ENCODE results near the gene SLC6A13. TPM values are rescaled to one million over a fixed set of nuclear protein-coding genes. Genes with fewer than 3 reads are reported as not detected.

The SLC6A13 gene
- polyA plus RNA-seq, 1 donor from 2014 or later = 1.4 TPM

- no peaks in the 10 kb centered on the region for H3K9me2 ChIP-seq (ENCODE audit: insufficient read depth, low read length)
- no peaks in the 10 kb centered on the region for H3K36me3 ChIP-seq (ENCODE audit: insufficient read depth, low read length)
- H3K27ac ChIP-seq (ENCODE audit: low read length) = no peak overlapping the region
- no peak overlapping the region for H3K4me2 ChIP-seq (ENCODE audit: low read length)
- no peak for TF ChIP-seq SMC3 (conservative IDR thresholded peaks at IDR 0.05; ENCODE audit: poor library complexity)
- no peak for TF ChIP-seq REST (IDR thresholded peaks at IDR 0.05; ENCODE audit: borderline replicate concordance)
- TF ChIP-seq EZH2 (IDR thresholded peaks at IDR 0.05; ENCODE audit: borderline replicate concordance, insufficient read depth, low read length, poor library complexity, severe bottlenecking) = no peak
- TF ChIP-seq TAF1 (IDR thresholded peaks at IDR 0.05; ENCODE audit: low read depth) = no peak
- no peak for TF ChIP-seq RAD21 (conservative IDR thresholded peaks at IDR 0.05)
- TF ChIP-seq MXI1 (conservative IDR thresholded peaks at IDR 0.05; ENCODE audit: poor library complexity, severe bottlenecking) = no peak
- no peak for TF ChIP-seq POLR2AphosphoS5 (IDR thresholded peaks at IDR 0.05)
- TF ChIP-seq EP300 (conservative IDR thresholded peaks at IDR 0.05; ENCODE audit: poor library complexity, severe bottlenecking) = no peak
- TF ChIP-seq, protein P1, sequence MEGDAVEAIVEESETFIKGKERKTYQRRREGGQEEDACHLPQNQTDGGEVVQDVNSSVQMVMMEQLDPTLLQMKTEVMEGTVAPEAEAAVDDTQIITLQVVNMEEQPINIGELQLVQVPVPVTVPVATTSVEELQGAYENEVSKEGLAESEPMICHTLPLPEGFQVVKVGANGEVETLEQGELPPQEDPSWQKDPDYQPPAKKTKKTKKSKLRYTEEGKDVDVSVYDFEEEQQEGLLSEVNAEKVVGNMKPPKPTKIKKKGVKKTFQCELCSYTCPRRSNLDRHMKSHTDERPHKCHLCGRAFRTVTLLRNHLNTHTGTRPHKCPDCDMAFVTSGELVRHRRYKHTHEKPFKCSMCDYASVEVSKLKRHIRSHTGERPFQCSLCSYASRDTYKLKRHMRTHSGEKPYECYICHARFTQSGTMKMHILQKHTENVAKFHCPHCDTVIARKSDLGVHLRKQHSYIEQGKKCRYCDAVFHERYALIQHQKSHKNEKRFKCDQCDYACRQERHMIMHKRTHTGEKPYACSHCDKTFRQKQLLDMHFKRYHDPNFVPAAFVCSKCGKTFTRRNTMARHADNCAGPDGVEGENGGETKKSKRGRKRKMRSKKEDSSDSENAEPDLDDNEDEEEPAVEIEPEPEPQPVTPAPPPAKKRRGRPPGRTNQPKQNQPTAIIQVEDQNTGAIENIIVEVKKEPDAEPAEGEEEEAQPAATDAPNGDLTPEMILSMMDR (IDR thresholded peaks at IDR 0.05; ENCODE audit: poor library complexity, severe bottlenecking) = no peak
- no peak overlapping the region for H2AFZ ChIP-seq (ENCODE audit: low read depth, low read length)
- no peaks in the 10 kb centered on the region for H3F3A ChIP-seq (ENCODE audit: insufficient read depth, low read length, poor library complexity, severe bottlenecking)
- H3K9ac ChIP-seq (ENCODE audit: low read length) = no peak overlapping the region
- H3K27me3 ChIP-seq (ENCODE audit: insufficient read depth, low read depth, low read length) = no peaks in the 10 kb centered on the region
- H3K4me3 ChIP-seq (ENCODE audit: low read length) = no peak overlapping the region
- H4K20me1 ChIP-seq (ENCODE audit: insufficient read depth) = no peaks in the 10 kb centered on the region
- no peaks in the 10 kb centered on the region for H3K9me3 ChIP-seq (ENCODE audit: low read length)
- no peaks in the 10 kb centered on the region for H3K79me2 ChIP-seq (replicated peaks; ENCODE audit: insufficient read depth, low read length)
These were observed 91.4 kb downstream of the SLC6A13 start for GRCh38 chr12:171276-171675.

Other genes starting within 250 kb of the SLC6A13 start
- 2.4 and 5.4 TPM in 2 replicates for gene IQSEC3, start 196.1 kb downstream of the SLC6A13 start, polyA plus RNA-seq
- gene SLC6A12, start 48.7 kb downstream of the SLC6A13 start, polyA plus RNA-seq = 0.15 and 0.22 TPM in 2 replicates
- 11.2 and 22.1 TPM in 2 replicates for gene KDM5A, start 126.5 kb upstream of the SLC6A13 start, polyA plus RNA-seq
- 30.6 and 42.9 TPM in 2 replicates for gene CCDC77, start 138.8 kb upstream of the SLC6A13 start, polyA plus RNA-seq
- 5.1 and 6.7 TPM in 2 replicates for gene B4GALNT3, start 197.1 kb upstream of the SLC6A13 start, polyA plus RNA-seq

Data from neural cell (in vitro differentiated cells).